SK-N-SH treated with all-trans-retinoic acid at 6 μM for 48 hours (cell line): Measurements from ENCODE around the gene FDCSP.

Experiments used
- ARNTL ChIP-seq: fragments of 450-650 bp; formaldehyde crosslinking; IDR thresholded peaks from 2 replicates; pipeline ENCODE4 v1.5.0; 2020; ENCODE audit warnings: low read depth, mild to moderate bottlenecking, moderate library complexity, borderline replicate concordance
- BACH2 ChIP-seq: fragments of 250-450 bp; sonication (Bioruptor Pico); IDR thresholded peaks from 2 replicates; pipeline ENCODE4 v1.9.0; 2021; ENCODE audit warnings: mild to moderate bottlenecking, borderline replicate concordance
- ISL1 ChIP-seq: fragments of 250-450 bp; sonication (Bioruptor Pico); IDR thresholded peaks from 2 replicates; pipeline ENCODE4 v2.1.2; 2022; ENCODE audit warnings: mild to moderate bottlenecking, moderate library complexity
- ZC3H10 ChIP-seq: fragments of 250-450 bp; sonication (Bioruptor Pico); IDR thresholded peaks from 2 replicates; pipeline ENCODE4 v1.5.1; 2021; ENCODE audit warnings: mild to moderate bottlenecking, moderate library complexity
- ZNF70 ChIP-seq: fragments of 450-650 bp; formaldehyde crosslinking; IDR thresholded peaks from 2 replicates; pipeline ENCODE4 v1.5.0; 2020; ENCODE audit warnings: mild to moderate bottlenecking, moderate library complexity
- ZNF8 ChIP-seq: fragments of 450-650 bp; formaldehyde crosslinking; IDR thresholded peaks from 2 replicates; pipeline ENCODE4 v1.5.0; 2020; ENCODE audit warnings: mild to moderate bottlenecking, moderate library complexity
- TF ChIP-seq, protein P1 (sequence below): fragments of 250-450 bp; sonication (Bioruptor Pico); IDR thresholded peaks from 2 replicates; pipeline ENCODE4 v1.8.0; 2020; ENCODE audit warnings: mild to moderate bottlenecking, moderate library complexity, borderline replicate concordance
- TF ChIP-seq, protein P2 (sequence below): fragments of 250-450 bp; sonication (Bioruptor Pico); IDR thresholded peaks from 2 replicates; pipeline ENCODE4 v1.5.0; 2020; ENCODE audit warnings: mild to moderate bottlenecking, moderate library complexity

DNA sequence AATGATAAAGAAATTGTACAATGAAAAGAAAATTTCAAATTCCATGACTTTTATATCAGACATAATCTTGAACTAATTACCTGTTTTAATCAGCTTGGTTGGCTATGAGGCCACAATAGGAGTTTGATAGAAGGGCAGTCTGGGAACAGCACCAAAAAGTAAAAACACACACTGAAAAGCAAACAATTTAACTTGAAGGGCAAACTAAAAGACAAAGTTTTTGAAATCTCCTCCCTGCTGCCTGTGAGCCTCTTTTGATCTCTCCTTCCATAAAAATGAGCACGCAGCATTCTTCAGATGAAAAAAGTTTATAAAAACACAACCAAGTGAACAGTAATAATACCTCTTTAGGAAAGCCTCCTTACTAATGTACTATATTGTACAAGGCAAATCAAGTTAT lies 22.3 kb upstream of the FDCSP start:
- TF ChIP-seq ZC3H10 (CRISPR knock-in tag) (no peak), ZNF8 (CRISPR knock-in tag) (no peak), ISL1 (CRISPR knock-in tag) (no peak), BACH2 (CRISPR knock-in tag) (no peak), ZNF70 (CRISPR knock-in tag) (no peak), ARNTL (CRISPR knock-in tag) (no peak)
- TF ChIP-seq, protein P1, sequence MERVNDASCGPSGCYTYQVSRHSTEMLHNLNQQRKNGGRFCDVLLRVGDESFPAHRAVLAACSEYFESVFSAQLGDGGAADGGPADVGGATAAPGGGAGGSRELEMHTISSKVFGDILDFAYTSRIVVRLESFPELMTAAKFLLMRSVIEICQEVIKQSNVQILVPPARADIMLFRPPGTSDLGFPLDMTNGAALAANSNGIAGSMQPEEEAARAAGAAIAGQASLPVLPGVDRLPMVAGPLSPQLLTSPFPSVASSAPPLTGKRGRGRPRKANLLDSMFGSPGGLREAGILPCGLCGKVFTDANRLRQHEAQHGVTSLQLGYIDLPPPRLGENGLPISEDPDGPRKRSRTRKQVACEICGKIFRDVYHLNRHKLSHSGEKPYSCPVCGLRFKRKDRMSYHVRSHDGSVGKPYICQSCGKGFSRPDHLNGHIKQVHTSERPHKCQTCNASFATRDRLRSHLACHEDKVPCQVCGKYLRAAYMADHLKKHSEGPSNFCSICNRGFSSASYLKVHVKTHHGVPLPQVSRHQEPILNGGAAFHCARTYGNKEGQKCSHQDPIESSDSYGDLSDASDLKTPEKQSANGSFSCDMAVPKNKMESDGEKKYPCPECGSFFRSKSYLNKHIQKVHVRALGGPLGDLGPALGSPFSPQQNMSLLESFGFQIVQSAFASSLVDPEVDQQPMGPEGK (CRISPR knock-in tag), result no peak
- TF ChIP-seq, protein P2, sequence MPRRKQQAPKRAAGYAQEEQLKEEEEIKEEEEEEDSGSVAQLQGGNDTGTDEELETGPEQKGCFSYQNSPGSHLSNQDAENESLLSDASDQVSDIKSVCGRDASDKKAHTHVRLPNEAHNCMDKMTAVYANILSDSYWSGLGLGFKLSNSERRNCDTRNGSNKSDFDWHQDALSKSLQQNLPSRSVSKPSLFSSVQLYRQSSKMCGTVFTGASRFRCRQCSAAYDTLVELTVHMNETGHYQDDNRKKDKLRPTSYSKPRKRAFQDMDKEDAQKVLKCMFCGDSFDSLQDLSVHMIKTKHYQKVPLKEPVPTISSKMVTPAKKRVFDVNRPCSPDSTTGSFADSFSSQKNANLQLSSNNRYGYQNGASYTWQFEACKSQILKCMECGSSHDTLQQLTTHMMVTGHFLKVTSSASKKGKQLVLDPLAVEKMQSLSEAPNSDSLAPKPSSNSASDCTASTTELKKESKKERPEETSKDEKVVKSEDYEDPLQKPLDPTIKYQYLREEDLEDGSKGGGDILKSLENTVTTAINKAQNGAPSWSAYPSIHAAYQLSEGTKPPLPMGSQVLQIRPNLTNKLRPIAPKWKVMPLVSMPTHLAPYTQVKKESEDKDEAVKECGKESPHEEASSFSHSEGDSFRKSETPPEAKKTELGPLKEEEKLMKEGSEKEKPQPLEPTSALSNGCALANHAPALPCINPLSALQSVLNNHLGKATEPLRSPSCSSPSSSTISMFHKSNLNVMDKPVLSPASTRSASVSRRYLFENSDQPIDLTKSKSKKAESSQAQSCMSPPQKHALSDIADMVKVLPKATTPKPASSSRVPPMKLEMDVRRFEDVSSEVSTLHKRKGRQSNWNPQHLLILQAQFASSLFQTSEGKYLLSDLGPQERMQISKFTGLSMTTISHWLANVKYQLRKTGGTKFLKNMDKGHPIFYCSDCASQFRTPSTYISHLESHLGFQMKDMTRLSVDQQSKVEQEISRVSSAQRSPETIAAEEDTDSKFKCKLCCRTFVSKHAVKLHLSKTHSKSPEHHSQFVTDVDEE, result no peak
